Measurements from ENCODE around the gene DNAH3. TPM values are rescaled to one million over a fixed set of nuclear protein-coding genes. Genes with fewer than 3 reads are reported as not detected.
"Not testable (repeated sequence)": the region's sequence is repeated elsewhere in the genome, so short reads cannot be mapped to it uniquely, and the experiment has no call there.

The DNAH3 gene
- polyA plus RNA-seq, 1 donor: 0.16 TPM

DNA sequence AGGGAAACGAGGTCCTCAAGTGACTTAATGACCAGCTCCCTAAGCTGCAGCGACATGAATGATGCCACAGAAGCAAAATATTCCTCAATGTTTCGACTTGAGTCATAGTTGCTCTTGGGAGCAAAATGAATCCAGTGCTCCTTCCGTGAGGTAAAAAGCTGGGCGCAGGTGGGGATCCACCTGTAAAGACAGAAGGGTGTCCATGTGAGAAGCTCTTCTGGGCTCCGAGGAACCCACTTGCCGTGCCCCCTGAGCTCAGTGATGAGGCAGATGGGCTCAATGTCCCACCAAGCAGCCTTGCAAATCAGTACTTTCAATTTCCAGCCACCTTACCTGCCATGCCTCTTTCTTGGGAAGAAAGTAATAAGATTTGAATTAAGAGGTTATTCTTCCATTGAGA, 25.5 kb downstream of the DNAH3 start:
- no peak overlapping the region for H3K4me3 ChIP-seq (ENCODE audit: low read length)
- peaks cover 8% of the 10 kb centered on the region for H3K4me1 ChIP-seq (ENCODE audit: control insufficient read depth, insufficient read depth, low read length)
- WGBS (ENCODE audit: insufficient coverage, low lambda C conversion rate): no CpG with 5 or more reads among the region's 7 CpGs
- H3K27me3 ChIP-seq (ENCODE audit: control insufficient read depth, insufficient read depth, low read length): no peaks in the 10 kb centered on the region
- H3K27ac ChIP-seq (ENCODE audit: low read length): no peak overlapping the region
- H3K36me3 ChIP-seq (ENCODE audit: control insufficient read depth, insufficient read depth, low read length): no peaks in the 10 kb centered on the region
- no peaks in the 10 kb centered on the region for H3K9me3 ChIP-seq (ENCODE audit: control insufficient read depth, low read depth, low read length)
- DNase-seq: no peak

DNA sequence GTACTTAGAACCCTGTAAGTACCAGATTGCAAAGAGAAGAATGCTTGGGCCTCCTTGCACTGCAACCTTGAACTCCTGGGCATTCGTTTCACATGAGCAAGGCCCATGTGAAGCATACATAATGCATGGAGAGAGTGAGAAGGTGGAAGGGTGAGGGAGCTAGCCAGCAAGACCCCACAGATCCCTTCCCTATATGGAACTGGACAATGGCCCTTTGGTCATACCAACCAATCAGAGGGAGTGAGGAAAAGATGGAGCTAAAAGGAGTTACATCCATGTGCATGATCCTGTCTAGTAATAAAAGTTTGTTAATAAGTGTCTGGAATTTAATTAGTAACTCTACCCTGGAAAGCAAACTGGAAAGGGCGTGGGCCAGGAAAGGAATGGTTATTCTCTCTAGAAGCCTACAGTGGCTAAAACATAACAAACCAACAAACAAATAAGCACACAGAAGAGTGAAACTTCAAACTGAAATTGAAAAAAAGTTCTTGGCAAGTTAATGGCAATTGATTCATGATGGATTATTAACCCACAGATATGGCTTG, 29.6 kb downstream of the DNAH3 start:
- H3K27me3 ChIP-seq (ENCODE audit: control insufficient read depth, insufficient read depth, low read length): no peaks in the 10 kb centered on the region
- peak; percentile 17 to 68 for DNase-seq
- H3K27ac ChIP-seq (ENCODE audit: low read length): no peak overlapping the region
- no peaks in the 10 kb centered on the region for H3K9me3 ChIP-seq (ENCODE audit: control insufficient read depth, low read depth, low read length)
- peaks cover 8% of the 10 kb centered on the region for H3K4me1 ChIP-seq (ENCODE audit: control insufficient read depth, insufficient read depth, low read length)
- 38% methylated on average over 1 of the region's 2 CpGs for WGBS (ENCODE audit: insufficient coverage, low lambda C conversion rate)
- H3K36me3 ChIP-seq (ENCODE audit: control insufficient read depth, insufficient read depth, low read length): no peaks in the 10 kb centered on the region
- H3K4me3 ChIP-seq (ENCODE audit: low read length): no peak overlapping the region

DNA sequence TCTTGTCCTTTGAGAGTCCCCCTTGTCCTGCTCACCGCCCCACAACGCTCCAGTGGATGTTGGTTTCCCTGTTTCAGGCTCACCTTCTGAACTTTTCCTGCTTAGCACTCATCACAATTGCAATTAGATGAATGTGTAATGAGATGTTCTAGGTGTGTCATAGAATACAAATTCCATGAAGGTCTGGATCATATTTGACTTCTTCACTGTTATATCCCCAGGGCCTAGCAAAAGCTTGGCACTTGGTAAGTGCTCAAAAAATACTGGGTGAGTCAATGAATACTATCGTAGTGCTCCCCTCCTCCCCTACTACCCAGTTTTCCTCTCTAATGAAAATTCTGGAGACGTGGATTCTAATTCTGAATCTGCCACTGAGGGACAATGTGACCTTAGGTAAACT, 33.1 kb downstream of the DNAH3 start:
- WGBS (ENCODE audit: insufficient coverage, low lambda C conversion rate): 83% methylated on average over 1 of the region's 4 CpGs
- peaks cover 8% of the 10 kb centered on the region for H3K4me1 ChIP-seq (ENCODE audit: control insufficient read depth, insufficient read depth, low read length)

DNA sequence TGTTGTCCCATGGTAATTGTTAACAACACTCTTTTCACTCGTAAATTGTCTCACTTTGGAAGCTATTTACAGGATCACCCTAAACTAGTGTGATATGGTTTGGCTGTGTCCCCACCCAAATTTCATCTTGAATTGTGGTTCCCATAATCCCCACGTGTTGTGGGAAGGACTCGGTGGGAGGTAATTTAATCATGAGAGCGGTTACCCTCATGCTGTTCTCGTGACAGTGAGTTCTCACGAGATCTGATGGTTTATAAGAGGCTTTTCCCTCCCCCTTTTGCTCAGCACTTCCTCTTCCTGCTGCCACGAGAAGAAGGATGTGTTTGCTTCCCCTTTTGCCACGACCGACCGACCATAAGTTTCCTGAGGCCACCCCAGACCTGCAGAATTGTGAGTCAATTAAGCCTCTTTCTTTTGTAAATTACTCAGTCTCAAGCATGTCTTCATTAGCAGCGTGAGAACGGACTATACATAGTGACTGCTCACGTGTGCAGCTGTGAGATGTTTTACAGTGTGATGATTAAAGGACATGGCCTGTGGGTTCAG, 34.4 kb downstream of the DNAH3 start:
- no peak for DNase-seq
- Histone ChIP-seq H3K9me3 (ENCODE audit: control insufficient read depth, low read depth, low read length) (no peaks in the 10 kb centered on the region), H3K27me3 (ENCODE audit: control insufficient read depth, insufficient read depth, low read length) (no peaks in the 10 kb centered on the region), H3K4me3 (ENCODE audit: low read length) (no peak overlapping the region), H3K27ac (ENCODE audit: low read length) (no peak overlapping the region), H3K36me3 (ENCODE audit: control insufficient read depth, insufficient read depth, low read length) (no peaks in the 10 kb centered on the region), H3K4me1 (ENCODE audit: control insufficient read depth, insufficient read depth, low read length) (peaks cover 8% of the 10 kb centered on the region)
- WGBS (ENCODE audit: insufficient coverage, low lambda C conversion rate): no CpG with 5 or more reads among the region's 13 CpGs

More for the DNA sequence above, 33.1 kb downstream of the DNAH3 start:
- Histone ChIP-seq H3K4me3 (ENCODE audit: low read length) (no peak overlapping the region), H3K36me3 (ENCODE audit: control insufficient read depth, insufficient read depth, low read length) (no peaks in the 10 kb centered on the region), H3K27me3 (ENCODE audit: control insufficient read depth, insufficient read depth, low read length) (no peaks in the 10 kb centered on the region), H3K9me3 (ENCODE audit: control insufficient read depth, low read depth, low read length) (no peaks in the 10 kb centered on the region), H3K27ac (ENCODE audit: low read length) (no peak overlapping the region)
- DNase-seq: no peak

DNA sequence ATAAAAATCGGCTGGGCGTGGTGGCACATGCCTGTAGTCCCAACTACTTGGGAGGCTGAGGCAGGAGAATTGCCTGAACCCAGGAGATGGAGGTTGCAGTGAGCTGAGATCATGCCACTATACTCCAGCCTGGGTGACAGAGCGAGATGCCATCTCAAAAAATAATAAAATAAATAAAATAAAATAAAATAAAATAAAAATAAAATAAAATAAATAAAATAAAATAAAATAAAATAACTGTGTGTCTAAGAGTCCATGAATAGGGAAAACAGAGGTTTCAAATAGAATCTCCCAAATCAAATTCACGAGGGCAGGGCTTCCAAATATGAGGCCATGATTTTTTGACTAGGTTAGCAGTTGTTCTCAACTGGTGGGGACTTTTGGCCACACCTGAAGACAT, 35.1 kb downstream of the DNAH3 start:
- 100% methylated on average over 1 of the region's 4 CpGs for WGBS (ENCODE audit: insufficient coverage, low lambda C conversion rate)
- DNase-seq; H3K27ac ChIP-seq (ENCODE audit: low read length); H3K36me3 ChIP-seq (ENCODE audit: control insufficient read depth, insufficient read depth, low read length); H3K9me3 ChIP-seq (ENCODE audit: control insufficient read depth, low read depth, low read length); H3K4me3 ChIP-seq (ENCODE audit: low read length); H3K4me1 ChIP-seq (ENCODE audit: control insufficient read depth, insufficient read depth, low read length); H3K27me3 ChIP-seq (ENCODE audit: control insufficient read depth, insufficient read depth, low read length): not testable (repeated sequence)

DNA sequence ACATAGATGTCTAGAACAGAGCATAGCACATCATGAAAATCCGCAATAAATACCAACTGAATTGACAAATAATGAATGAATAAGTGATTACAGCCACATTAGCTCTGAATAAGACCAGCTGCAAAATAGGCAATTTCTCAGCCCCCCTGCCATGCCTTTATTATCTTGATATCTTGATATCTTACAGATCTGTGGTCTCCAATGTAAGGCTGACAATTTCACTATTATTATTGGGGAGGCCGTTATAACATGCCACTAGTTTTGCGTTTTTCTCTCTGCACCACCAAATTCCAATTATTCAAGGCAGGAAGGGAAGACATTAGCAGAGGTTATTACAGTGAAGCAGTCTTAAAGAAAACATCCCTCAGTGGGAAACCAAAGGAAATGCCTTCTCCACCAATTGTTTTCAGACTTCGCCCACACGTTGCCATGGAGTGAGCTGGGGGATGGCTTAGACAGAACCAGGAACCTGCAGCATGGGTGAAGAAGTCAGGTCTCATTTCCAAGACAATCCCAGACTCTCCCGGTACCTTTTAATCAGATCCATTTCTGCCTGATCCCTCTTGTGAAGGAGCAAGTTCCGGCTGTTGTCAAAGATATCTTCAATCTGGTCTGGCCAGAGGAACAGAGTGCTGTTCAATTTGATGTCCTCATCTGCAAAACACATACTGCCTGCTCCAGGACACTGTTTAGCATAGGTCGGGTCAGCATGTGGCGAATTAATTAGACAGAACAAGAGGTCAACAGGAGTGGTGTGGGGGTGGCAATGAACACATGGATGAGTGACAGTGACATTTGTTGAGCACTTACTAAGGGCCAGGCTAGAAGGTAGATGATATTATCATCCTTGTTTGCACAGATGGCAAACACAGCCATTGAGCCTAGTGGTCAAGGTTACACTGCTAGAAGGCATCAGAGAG, 46.4 kb downstream of the DNAH3 start:
- no peaks in the 10 kb centered on the region for H3K4me1 ChIP-seq (ENCODE audit: control insufficient read depth, insufficient read depth, low read length)
- no peak overlapping the region for H3K27ac ChIP-seq (ENCODE audit: low read length)
- no peaks in the 10 kb centered on the region for H3K36me3 ChIP-seq (ENCODE audit: control insufficient read depth, insufficient read depth, low read length)
- H3K9me3 ChIP-seq (ENCODE audit: control insufficient read depth, low read depth, low read length): no peaks in the 10 kb centered on the region
- 100% methylated on average over 1 of the region's 9 CpGs for WGBS (ENCODE audit: insufficient coverage, low lambda C conversion rate)
- peaks cover 5% of the 10 kb centered on the region for H3K27me3 ChIP-seq (ENCODE audit: control insufficient read depth, insufficient read depth, low read length)
- DNase-seq: no peak
- H3K4me3 ChIP-seq (ENCODE audit: low read length): no peak overlapping the region

DNA sequence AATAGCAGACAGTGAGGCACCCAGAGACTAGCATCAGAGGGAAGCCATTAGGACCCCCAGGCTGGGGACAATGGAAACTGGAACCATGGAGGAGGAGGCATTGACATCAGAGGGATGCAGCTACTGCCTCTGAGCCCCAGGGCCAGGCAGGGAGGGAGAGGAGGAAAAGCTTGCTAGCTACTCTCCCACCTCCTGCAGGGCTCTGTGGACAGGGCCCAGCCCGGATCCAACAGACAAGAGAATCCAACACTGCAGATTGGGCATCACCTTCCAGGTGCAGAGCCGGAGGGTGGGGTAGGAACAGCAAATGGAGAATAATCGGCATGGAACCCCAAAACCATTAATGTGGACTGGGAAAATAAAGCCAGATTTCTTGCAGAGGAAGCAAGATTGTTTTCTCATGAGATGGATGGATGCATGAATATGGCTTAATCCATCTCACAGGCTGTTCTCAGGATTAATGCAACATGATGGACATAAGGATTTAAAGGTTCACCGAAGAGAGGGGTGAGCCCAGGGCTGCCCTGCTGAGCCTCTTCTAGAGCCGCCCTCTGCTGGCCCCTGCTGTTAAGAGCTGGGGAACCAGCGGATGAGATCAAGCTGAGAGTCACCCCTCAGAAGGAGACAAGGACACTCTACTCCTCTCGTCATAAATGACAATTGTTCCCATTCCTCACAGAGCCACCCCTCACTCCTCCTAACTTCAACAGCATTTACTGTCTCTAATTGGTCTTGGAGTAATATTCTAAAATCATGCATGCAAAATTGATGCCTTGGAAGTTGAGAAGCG, 48.8 kb downstream of the DNAH3 start:
- no peaks in the 10 kb centered on the region for H3K9me3 ChIP-seq (ENCODE audit: control insufficient read depth, low read depth, low read length)
- H3K27ac ChIP-seq (ENCODE audit: low read length): no peak overlapping the region
- no peaks in the 10 kb centered on the region for H3K4me1 ChIP-seq (ENCODE audit: control insufficient read depth, insufficient read depth, low read length)
- WGBS (ENCODE audit: insufficient coverage, low lambda C conversion rate): 60% methylated on average over 2 of the region's 8 CpGs
- no peak for DNase-seq
- no peak overlapping the region for H3K4me3 ChIP-seq (ENCODE audit: low read length)
- peaks cover 5% of the 10 kb centered on the region for H3K27me3 ChIP-seq (ENCODE audit: control insufficient read depth, insufficient read depth, low read length)
- no peaks in the 10 kb centered on the region for H3K36me3 ChIP-seq (ENCODE audit: control insufficient read depth, insufficient read depth, low read length)

DNA sequence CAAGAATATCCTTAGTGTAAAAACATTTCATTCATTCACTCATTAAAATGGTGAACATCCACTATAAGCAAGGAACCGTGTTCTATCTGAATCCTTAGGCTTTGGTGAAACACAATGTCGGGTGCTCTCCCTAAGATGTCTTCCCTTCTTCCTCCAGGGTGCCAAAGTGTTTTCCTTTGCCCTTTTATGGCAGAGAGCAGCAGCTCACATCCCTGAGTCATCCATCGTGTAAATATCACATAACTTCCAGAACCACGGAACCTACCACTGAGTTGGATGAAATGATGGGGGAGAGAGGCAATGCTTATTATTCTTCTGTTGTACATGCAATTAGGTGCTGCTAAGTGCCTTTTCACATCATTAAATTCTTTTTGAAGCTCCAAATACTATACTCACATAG, 50.2 kb downstream of the DNAH3 start:
- H3K4me3 ChIP-seq (ENCODE audit: low read length): no peak overlapping the region
- H3K4me1 ChIP-seq (ENCODE audit: control insufficient read depth, insufficient read depth, low read length): no peaks in the 10 kb centered on the region
- peaks cover 8% of the 10 kb centered on the region for H3K27me3 ChIP-seq (ENCODE audit: control insufficient read depth, insufficient read depth, low read length)
- no peaks in the 10 kb centered on the region for H3K9me3 ChIP-seq (ENCODE audit: control insufficient read depth, low read depth, low read length)
- no peaks in the 10 kb centered on the region for H3K36me3 ChIP-seq (ENCODE audit: control insufficient read depth, insufficient read depth, low read length)
- no peak overlapping the region for H3K27ac ChIP-seq (ENCODE audit: low read length)
- no CpG with 5 or more reads among the region's 4 CpGs for WGBS (ENCODE audit: insufficient coverage, low lambda C conversion rate)
- DNase-seq: no peak

DNA sequence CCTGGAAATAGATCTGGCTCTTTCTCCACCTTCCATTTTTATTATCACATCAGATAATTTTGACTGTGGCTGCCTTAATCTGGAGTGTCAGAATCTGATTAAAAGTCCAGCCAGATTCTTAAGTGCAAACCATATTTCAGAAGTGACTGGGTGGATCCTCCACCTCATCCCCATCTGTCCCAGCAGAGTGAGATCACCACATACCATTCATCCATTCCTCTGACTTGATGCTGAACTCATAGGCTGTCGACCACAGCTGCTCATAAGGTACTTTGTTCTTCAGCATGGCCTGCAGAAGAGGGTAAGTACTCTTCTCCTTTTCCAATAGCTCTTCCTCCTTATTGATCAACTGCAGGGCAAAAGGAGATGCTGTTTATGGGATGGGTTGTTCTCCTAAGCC, 53.5 kb downstream of the DNAH3 start:
- peaks cover 6% of the 10 kb centered on the region for H3K27me3 ChIP-seq (ENCODE audit: control insufficient read depth, insufficient read depth, low read length)
- no peaks in the 10 kb centered on the region for H3K36me3 ChIP-seq (ENCODE audit: control insufficient read depth, insufficient read depth, low read length)
- no peaks in the 10 kb centered on the region for H3K4me1 ChIP-seq (ENCODE audit: control insufficient read depth, insufficient read depth, low read length)
- H3K9me3 ChIP-seq (ENCODE audit: control insufficient read depth, low read depth, low read length): no peaks in the 10 kb centered on the region
- no peak for DNase-seq
- no peak overlapping the region for H3K4me3 ChIP-seq (ENCODE audit: low read length)
- H3K27ac ChIP-seq (ENCODE audit: low read length): no peak overlapping the region
- no CpG with 5 or more reads among the region's 1 CpG for WGBS (ENCODE audit: insufficient coverage, low lambda C conversion rate)

DNA sequence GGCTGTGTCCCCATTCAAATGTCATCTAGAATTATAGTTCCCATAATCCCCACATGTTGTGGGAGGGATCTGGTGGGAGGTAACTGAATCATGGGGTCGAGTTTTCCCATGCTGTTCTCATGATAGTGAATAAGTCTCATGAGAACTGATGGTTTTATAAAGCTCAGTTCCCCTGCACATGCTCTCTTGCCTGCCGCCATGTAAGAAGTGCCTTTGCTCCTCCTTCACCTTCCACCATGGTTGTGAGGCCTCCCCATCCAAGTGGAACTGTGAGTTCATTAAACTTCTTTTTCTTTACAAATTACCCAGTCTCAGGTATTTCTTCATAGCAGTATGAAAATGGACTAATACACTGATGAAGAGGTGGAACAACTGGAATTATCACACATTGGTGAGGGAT, 55.9 kb downstream of the DNAH3 start:
- no CpG with 5 or more reads among the region's 2 CpGs for WGBS (ENCODE audit: insufficient coverage, low lambda C conversion rate)
- H3K4me3 ChIP-seq (ENCODE audit: low read length); H3K4me1 ChIP-seq (ENCODE audit: control insufficient read depth, insufficient read depth, low read length); DNase-seq; H3K9me3 ChIP-seq (ENCODE audit: control insufficient read depth, low read depth, low read length); H3K27me3 ChIP-seq (ENCODE audit: control insufficient read depth, insufficient read depth, low read length); H3K36me3 ChIP-seq (ENCODE audit: control insufficient read depth, insufficient read depth, low read length); H3K27ac ChIP-seq (ENCODE audit: low read length): not testable (repeated sequence)

Measured in large intestine (tissue), 3 donors.